SK-N-SH (cell line): Measurements from ENCODE around the gene NDUFAF8. TPM values are rescaled to one million over a fixed set of nuclear protein-coding genes. Genes with fewer than 3 reads are reported as not detected.

Experiments
- CTCF ChIA-PET: fragments of 300-600, 350-600 bp; formaldehyde crosslinking; extraction: SDS; loops from one replicate; lab custom pipeline; 2021; lab: Yijun Ruan, JAX
- POLR2A ChIA-PET: fragments of 350-600 bp; sonication (Branson Sonifier 250); formaldehyde crosslinking; extraction: SDS; loops from one replicate; lab custom pipeline; 2020; ENCODE audit warnings: antibody characterized with exemption, inconsistent platforms; lab: Yijun Ruan, JAX
- DNase-seq: peaks from one replicate; pipeline ENCODE4 v3.0.0; 2012
- H2AFZ ChIP-seq: fragments of 200-600 bp; sonication (generic); 2 replicates; pipeline ENCODE4 v1.8.1; 2016; ENCODE audit warnings: antibody characterized with exemption, mild to moderate bottlenecking, low read depth
- H3F3A ChIP-seq: fragments of 200-600 bp; sonication (generic); replicated peaks from 2 replicates; pipeline ENCODE3; 2016; ENCODE audit warnings: antibody characterized with exemption, mild to moderate bottlenecking; ENCODE audit not compliant: insufficient read depth
- H3K27ac ChIP-seq, 2 experiments: fragments of 200-500 bp in 1 of 2; fragments of 200-600 bp in 1 of 2; sonication (Bioruptor generic) in 1 of 2; sonication (generic), shearing (Covaris generic) in 1 of 2; 2 replicates each; pipeline versions ENCODE4 v1.5.1 to v1.6.1; 2014 to 2016; ENCODE audit warnings: low read depth in 2 of 2, inconsistent platforms in 1 of 2, low read length in 1 of 2, mild to moderate bottlenecking in 1 of 2, mixed read lengths in 1 of 2
- H3K27me3 ChIP-seq: fragments of 200-600 bp; sonication (generic), shearing (Covaris generic); 2 replicates; pipeline ENCODE4 v1.6.1; 2016; ENCODE audit warnings: mixed run types; ENCODE audit not compliant: insufficient read depth
- H3K36me3 ChIP-seq, 2 experiments: fragments of 200-500 bp in 1 of 2; fragments of 200-600 bp in 1 of 2; sonication (Bioruptor generic) in 1 of 2; sonication (generic) in 1 of 2; replicated peaks in 1 of 2; 2 replicates each; pipeline versions ENCODE3 to v1.5.1; 2014 to 2016; ENCODE audit warnings: low read length in 1 of 2, mild to moderate bottlenecking in 1 of 2; ENCODE audit not compliant: insufficient read depth in 2 of 2, control insufficient read depth in 1 of 2
- H3K4me1 ChIP-seq, 2 experiments: fragments of 200-500 bp in 1 of 2; fragments of 200-600 bp in 1 of 2; sonication (Bioruptor generic) in 1 of 2; sonication (generic), shearing (Covaris generic) in 1 of 2; 2 replicates each; pipeline versions ENCODE4 v1.5.1 to v1.6.1; 2014 to 2016; ENCODE audit warnings: low read depth in 1 of 2, low read length in 1 of 2, mixed run types in 1 of 2; ENCODE audit not compliant: insufficient read depth in 2 of 2, control insufficient read depth in 1 of 2
- H3K4me2 ChIP-seq: fragments of 200-600 bp; sonication (generic), shearing (Covaris generic); 2 replicates; pipeline ENCODE4 v1.6.1; 2017; ENCODE audit warnings: mixed run types
- H3K4me3 ChIP-seq, 2 experiments: fragments of 200-500 bp in 1 of 2; fragments of 200-600 bp in 1 of 2; sonication (Bioruptor generic) in 1 of 2; sonication (generic), shearing (Covaris generic) in 1 of 2; 2 replicates each; pipeline versions ENCODE4 v1.5.1 to v1.8.1; 2014 to 2016; ENCODE audit warnings: low read depth in 2 of 2, inconsistent platforms in 1 of 2, low read length in 1 of 2, mild to moderate bottlenecking in 1 of 2, mixed read lengths in 1 of 2, moderate library complexity in 1 of 2
- H3K79me2 ChIP-seq: fragments of 200-600 bp; sonication (generic); 2 replicates; pipeline ENCODE4 v1.8.1; 2017; ENCODE audit warnings: mild to moderate bottlenecking; ENCODE audit not compliant: insufficient read depth
- H3K9ac ChIP-seq: fragments of 200-600 bp; sonication (generic); 2 replicates; pipeline ENCODE4 v1.6.1; 2017; ENCODE audit warnings: mixed run types
- H3K9me2 ChIP-seq: fragments of 200-600 bp; sonication (generic); 2 replicates; pipeline ENCODE4 v1.6.1; 2017; ENCODE audit warnings: mixed run types
- H3K9me3 ChIP-seq: fragments of 200-600 bp; sonication (generic); 2 replicates; pipeline ENCODE4 v1.6.1; 2017; ENCODE audit warnings: mixed run types, mild to moderate bottlenecking, moderate library complexity
- H4K20me1 ChIP-seq: fragments of 200-600 bp; sonication (generic); 2 replicates; pipeline ENCODE4 v1.6.1; 2017; ENCODE audit warnings: mild to moderate bottlenecking, mixed run types; ENCODE audit not compliant: insufficient read depth
- CTCF ChIP-seq: fragments of 200-600 bp; sonication (generic); IDR thresholded peaks from 2 replicates; pipeline ENCODE4 v1.6.1; 2017; ENCODE audit warnings: antibody characterized with exemption, mild to moderate bottlenecking, moderate library complexity
- ELF1 ChIP-seq: IDR thresholded peaks from 2 replicates; pipeline ENCODE4 v1.4.0; 2012
- FOSL2 ChIP-seq: IDR thresholded peaks from 2 replicates; pipeline ENCODE4 v1.4.0; 2012; ENCODE audit warnings: low read depth, mild to moderate bottlenecking, moderate library complexity, borderline replicate concordance
- JUND ChIP-seq: IDR thresholded peaks from 2 replicates; pipeline ENCODE4 v1.4.0; 2012
- MEF2A ChIP-seq: IDR thresholded peaks from 2 replicates; pipeline ENCODE4 v1.4.0; 2012; ENCODE audit warnings: low read depth, borderline replicate concordance
- NRF1 ChIP-seq: IDR thresholded peaks from 2 replicates; pipeline ENCODE4 v1.6.1; 2012; ENCODE audit warnings: low read depth, mild to moderate bottlenecking, low read length
- RFX5 ChIP-seq: IDR thresholded peaks from 2 replicates; pipeline ENCODE4 v1.6.1; 2012; ENCODE audit warnings: mild to moderate bottlenecking, improper control_type of control experiment, low read length
- RXRA ChIP-seq: IDR thresholded peaks from 2 replicates; pipeline ENCODE4 v1.4.0; 2012; ENCODE audit warnings: low read depth, mild to moderate bottlenecking, borderline replicate concordance
- TAF1 ChIP-seq: IDR thresholded peaks from 2 replicates; pipeline ENCODE4 v1.6.1; 2012; ENCODE audit warnings: low read depth, mild to moderate bottlenecking, low read length, moderate library complexity, borderline replicate concordance
- USF1 ChIP-seq: IDR thresholded peaks from 2 replicates; pipeline ENCODE4 v1.4.0; 2012; ENCODE audit warnings: low read depth, borderline replicate concordance
- YY1 ChIP-seq: IDR thresholded peaks from 2 replicates; pipeline ENCODE4 v1.4.0; 2012; ENCODE audit warnings: low read depth, mild to moderate bottlenecking
- WGBS: methylation state at CpG from one replicate; pipeline ENCODE4 v1.1.6; 2017; ENCODE audit warnings: low lambda C conversion rate; 5-methylcytosine and 5-hydroxymethylcytosine counted together
- polyA plus RNA-seq, 3 experiments: library from polyadenylated mRNA; depleted of rRNA; stranded (reverse); fragments of >200 nt; gene quantifications; 2 replicates each; pipeline ENCODE4 v1.2.3, GENCODE V29; 2012
- TF ChIP-seq, protein P1 (sequence below): IDR thresholded peaks from 2 replicates; pipeline ENCODE4 v1.4.0; 2012; ENCODE audit warnings: low read depth
- TF ChIP-seq, protein P2 (sequence below): fragments of 150-350 bp; IDR thresholded peaks from 2 replicates; pipeline ENCODE4 v1.6.1; 2017; ENCODE audit warnings: antibody characterized with exemption, low read length, low read depth, borderline replicate concordance

The NDUFAF8 gene
- polyA plus RNA-seq, 1 of the 3 experiments (the other 2 are of a cell fraction): 229 TPM

GRCh38 chr17:81282141-81282540, 43.0 kb downstream of the NDUFAF8 start:
- H3K36me3 ChIP-seq: peaks cover 7 to 54% of the 10 kb centered on the region in 2 experiments
- no peak overlapping the region for H3K27ac ChIP-seq
- no peak overlapping the region for H3K9ac ChIP-seq
- ChIA-PET POLR2A (no interaction called here), CTCF (interaction anchor here (0.8 to 1.8 kb wide), 4 partner anchors 10 to 256 kb away, joined by 3 to 11 read pairs (median 5); no protein-coding TSS in a partner anchor)
- no peaks in the 10 kb centered on the region for H3K27me3 ChIP-seq
- no peak overlapping the region for H3K4me2 ChIP-seq
- TF ChIP-seq ELF1 (no peak), YY1 (no peak)
- H3K9me2 ChIP-seq: no peaks in the 10 kb centered on the region
- no peak overlapping the region for H3K4me3 ChIP-seq
- peaks cover 0 to 15% of the 10 kb centered on the region in 2 experiments; a peak in 1 of 4 replicates for H3K4me1 ChIP-seq
- peaks cover 27% of the 10 kb centered on the region for H3K79me2 ChIP-seq
- H3F3A ChIP-seq: no peaks in the 10 kb centered on the region
- no peak overlapping the region for H2AFZ ChIP-seq
- DNase-seq: no peak
- H4K20me1 ChIP-seq: peaks cover 40% of the 10 kb centered on the region
- no peaks in the 10 kb centered on the region for H3K9me3 ChIP-seq
- 98% methylated on average over 28 of the region's 33 CpGs for whole genome bisulfite sequencing

- TF ChIP-seq USF1: no peak
- TF ChIP-seq RXRA: no peak
- TF ChIP-seq, protein P1, sequence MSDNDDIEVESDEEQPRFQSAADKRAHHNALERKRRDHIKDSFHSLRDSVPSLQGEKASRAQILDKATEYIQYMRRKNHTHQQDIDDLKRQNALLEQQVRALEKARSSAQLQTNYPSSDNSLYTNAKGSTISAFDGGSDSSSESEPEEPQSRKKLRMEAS: no peak
- TF ChIP-seq RFX5: no peak
- no peak for TF ChIP-seq JUND
- TF ChIP-seq NRF1: no peak
- no peak for TF ChIP-seq CTCF
- TF ChIP-seq YY1: no peak
- no peak for TF ChIP-seq FOSL2
- no peak for TF ChIP-seq MEF2A
- TF ChIP-seq, protein P2, sequence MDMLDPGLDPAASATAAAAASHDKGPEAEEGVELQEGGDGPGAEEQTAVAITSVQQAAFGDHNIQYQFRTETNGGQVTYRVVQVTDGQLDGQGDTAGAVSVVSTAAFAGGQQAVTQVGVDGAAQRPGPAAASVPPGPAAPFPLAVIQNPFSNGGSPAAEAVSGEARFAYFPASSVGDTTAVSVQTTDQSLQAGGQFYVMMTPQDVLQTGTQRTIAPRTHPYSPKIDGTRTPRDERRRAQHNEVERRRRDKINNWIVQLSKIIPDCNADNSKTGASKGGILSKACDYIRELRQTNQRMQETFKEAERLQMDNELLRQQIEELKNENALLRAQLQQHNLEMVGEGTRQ: no peak
- TF ChIP-seq TAF1: no peak
- TF ChIP-seq, all 33 proteins: peak for 0
- H3K79me2 ChIP-seq: peaks cover 34% of the 10 kb centered on the region
- H3K9me3 ChIP-seq: no peaks in the 10 kb centered on the region
- H3K4me2 ChIP-seq: no peak overlapping the region
- DNase-seq: no peak
- no peak overlapping the region for H2AFZ ChIP-seq
- H3F3A ChIP-seq: no peaks in the 10 kb centered on the region
- no peak overlapping the region for H3K4me3 ChIP-seq
- no peak overlapping the region for H3K27ac ChIP-seq
- H3K4me1 ChIP-seq: peaks cover 0 to 9% of the 10 kb centered on the region in 2 experiments; a peak in 1 of 4 replicates
- ChIA-PET POLR2A (interaction anchor here (0.7 kb wide), 1 partner anchor 23 kb away, joined by 3 read pairs; no protein-coding TSS in a partner anchor), CTCF (interaction anchor here (0.8 to 1.8 kb wide), 5 partner anchors 9 to 255 kb away, joined by 3 to 11 read pairs (median 4); no protein-coding TSS in a partner anchor)
- 100% methylated on average over 4 of the region's 16 CpGs for WGBS
- peaks cover 42% of the 10 kb centered on the region for H4K20me1 ChIP-seq
- H3K36me3 ChIP-seq: peaks cover 11 to 57% of the 10 kb centered on the region in 2 experiments
- H3K9ac ChIP-seq: no peak overlapping the region
- no peaks in the 10 kb centered on the region for H3K27me3 ChIP-seq
- no peaks in the 10 kb centered on the region for H3K9me2 ChIP-seq
Measured at GRCh38 chr17:81282876-81283275, 43.8 kb downstream of the NDUFAF8 start.
